HG03558 (cell line): ENCODE results near the gene APP.

Source experiments
- ATAC-seq: cut with Tn5 transposase; IDR thresholded peaks from one replicate; pipeline ENCODE4 v1.9.1; 2021; ENCODE audit warnings: moderate number of reproducible peaks; ENCODE audit not compliant: unreplicated experiment; ENCODE audit errors: extremely low read depth

APP gene

DNA sequence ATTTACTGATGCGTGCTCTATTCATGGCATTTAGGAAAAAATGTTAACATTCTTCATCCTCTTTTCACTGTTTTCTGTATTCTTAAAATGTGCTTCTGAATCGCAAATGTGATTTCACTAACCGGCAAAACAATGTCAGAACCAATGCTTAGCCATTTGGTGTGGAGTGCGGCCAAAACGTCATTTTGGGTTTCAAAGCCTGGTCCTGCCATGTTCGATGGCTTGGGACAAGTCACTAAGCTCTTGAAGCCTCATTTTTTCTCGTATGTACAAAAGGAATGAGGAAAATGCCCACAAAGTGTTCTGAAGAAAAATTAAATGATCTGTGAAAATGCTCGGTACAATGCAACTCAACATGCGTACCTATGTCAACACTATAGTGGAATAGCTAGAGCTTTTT, 175.3 kb downstream of the APP start:
- no peak for ATAC-seq

DNA sequence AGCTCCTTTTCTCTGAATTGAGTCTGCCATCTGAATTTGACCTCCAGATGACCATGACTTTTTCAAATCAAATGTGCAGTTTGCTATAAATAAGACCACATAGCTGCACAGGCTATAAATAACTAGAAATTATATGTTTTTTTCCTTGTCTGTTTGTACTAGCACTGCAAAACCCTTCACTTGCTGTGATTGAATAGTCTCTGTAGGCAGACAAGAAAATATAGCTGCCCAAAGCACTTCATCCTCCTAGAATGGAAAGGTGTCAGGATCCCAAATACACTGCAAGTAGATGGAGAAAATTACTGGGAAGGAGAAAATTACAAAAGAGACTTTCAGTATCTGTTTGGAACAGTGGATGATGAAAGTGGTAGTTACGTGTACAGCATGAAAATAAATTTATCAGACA, 175.8 kb downstream of the APP start:
- ATAC-seq: no peak

DNA sequence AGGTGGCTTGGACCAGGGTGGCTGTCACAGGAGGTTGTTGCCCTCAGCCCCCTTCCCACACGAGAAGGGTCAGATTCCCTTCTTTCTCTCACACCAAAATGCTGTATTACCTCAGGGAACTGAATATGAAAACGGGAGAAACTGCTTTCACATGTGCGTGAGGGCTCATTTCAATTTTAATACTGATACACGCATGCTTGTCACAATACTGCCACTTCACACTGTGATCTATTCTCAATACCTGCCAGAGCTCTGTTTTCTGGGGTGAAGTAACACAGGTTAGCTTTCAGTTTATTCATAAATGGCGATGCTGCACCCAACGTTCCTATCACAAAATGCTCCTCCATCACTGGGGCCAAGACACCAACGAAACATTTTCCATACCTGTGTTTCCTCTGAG, 181.8 kb downstream of the APP start:
- ATAC-seq: no peak

DNA sequence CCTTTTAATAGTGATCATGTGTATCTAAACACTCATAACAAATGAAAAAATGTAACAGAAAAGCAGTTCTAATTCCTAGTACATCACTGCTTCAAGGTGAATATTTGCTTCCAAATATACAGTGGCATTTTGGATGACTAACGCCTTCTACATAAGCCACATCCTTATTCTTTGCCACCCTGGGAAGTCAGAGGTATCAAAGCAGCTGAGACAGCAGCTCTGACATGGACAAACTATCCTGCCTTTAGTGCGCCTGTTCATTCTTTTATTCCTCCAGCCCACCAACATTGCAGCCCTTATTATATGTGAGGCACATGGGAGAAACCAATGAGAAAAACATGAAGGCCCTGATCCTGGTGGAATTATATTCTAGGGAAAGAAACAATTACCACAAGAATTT, 183.0 kb downstream of the APP start:
- ATAC-seq: no peak

DNA sequence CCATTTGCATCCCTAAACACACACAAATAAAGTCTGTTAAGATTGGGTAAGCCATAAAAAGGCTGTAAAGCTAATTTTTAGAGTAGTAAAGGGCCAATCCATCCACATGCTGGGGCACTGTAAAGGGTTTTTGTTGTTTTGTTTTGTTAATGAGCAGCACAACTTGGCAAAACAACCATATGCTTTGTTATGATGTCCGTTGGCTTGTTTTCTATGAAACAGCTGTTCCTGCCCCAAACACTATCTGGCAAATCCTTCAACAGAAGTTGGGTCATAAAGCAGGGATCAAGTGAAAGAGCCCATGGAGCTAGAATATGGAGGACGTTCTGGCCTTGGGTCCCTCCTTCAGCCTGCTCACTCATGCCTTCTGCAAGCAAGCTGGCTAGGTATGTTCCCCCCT, 183.6 kb downstream of the APP start:
- no peak for ATAC-seq

DNA sequence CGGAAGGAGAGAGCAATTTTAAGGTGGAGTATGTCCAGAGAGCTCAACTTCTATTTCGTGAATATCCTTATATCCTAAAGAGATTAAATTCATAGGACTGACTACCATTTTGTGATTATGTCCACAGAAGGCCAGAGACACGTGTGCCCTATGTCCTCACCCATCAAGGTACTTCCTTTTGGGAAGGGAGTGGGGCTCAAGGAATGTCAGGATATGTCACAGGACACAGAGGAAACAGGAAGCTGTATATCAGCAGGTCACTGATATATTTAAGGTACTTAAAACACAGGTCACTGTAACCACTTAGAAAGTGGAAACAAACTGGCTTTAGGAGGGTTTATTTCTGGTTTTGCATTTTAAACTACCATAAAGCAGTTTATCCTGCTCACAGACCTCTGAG, 184.6 kb downstream of the APP start:
- ATAC-seq: no peak

DNA sequence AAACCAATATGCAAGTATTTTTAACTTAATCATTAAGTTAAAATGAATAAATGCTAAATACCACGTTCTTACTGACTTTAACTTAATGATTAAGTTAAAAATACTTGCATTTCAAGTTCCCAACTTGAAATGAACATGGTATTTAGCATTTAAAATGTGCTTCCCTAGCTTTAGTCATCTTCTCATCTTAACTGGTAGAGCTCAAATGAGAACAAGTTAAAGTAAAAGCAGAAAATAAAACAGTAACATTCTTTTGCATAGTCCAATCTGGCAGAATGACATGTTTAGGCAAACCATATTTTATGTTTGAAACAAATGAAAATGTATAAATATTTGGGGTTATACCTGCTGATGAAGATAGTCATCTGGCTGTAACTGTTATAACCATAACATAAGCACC, 186.0 kb downstream of the APP start:
- no peak for ATAC-seq

DNA sequence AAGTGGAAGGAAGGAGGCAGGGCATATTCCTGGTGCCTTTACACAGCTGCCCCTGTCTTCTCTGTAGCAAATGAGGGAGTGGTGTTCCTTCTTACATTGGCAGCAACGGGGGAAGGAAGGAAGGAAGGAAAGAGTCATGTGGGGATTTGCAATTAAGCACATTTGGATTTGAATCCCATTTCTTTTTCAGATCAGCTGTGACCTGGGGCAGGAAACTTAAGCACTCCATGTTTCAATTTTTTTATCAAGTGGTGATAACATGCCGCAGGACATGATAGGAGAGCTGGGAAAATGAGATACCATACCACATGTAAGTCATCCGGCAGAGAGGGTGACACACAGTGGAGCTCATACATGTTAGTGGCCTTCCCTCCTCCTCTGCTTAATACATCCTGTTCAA, 186.8 kb downstream of the APP start:
- no peak for ATAC-seq

DNA sequence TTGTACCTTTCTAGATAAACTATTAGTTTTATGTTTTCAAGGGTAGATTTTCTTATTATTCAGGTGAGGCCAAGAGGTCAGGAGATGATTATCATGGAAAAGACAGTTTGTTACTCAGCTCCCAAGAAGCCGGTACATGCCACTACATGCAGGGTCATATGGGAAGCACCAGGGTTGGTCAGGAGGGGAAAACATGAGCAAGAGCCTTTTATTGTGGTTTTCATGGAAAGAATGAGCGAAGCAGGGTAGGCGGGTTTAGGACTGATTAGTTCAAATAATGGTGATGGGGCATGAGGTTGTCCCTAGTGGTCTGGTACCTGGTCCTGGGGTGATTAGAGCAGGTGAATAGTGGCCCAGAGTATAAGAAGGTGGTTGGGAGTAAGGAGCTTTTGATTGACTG, 189.9 kb downstream of the APP start:
- ATAC-seq: no peak

DNA sequence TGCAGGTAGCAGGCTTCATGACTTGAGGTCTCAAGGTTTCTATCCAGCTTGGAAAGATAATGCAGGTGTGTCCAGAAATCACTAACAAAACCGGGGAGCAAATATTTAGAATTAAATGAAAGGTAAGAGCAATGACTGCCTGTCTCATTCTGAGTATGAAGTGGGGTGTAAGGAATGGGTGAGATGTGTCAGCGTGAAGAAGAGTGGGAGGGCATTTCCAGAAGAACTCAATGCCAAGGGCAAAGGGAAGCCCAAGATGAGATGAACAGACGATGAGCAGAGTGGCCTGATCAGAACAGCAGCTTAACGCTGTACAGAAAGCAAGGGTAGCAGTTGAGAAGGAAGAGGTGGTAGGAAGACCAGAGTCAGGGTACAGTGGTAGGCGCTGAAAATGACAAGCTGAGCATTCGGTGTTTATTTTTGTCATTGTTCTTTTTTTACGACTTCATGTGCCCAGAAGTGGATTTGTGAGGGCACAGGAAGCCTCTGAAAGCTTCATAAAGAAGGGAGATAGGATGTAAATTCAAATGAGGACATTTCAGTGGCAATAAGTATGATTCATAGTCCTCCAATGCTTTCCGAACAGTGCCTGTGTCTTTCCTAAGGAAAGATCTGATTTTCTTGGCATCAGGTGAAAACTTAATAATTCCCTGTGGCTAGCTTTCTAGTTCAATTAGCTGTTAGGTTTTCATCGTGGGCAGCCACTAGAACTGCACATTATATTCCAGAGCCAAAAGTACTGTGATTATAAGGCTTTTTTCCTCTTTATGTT, 190.5 kb downstream of the APP start:
- no peak for ATAC-seq

DNA sequence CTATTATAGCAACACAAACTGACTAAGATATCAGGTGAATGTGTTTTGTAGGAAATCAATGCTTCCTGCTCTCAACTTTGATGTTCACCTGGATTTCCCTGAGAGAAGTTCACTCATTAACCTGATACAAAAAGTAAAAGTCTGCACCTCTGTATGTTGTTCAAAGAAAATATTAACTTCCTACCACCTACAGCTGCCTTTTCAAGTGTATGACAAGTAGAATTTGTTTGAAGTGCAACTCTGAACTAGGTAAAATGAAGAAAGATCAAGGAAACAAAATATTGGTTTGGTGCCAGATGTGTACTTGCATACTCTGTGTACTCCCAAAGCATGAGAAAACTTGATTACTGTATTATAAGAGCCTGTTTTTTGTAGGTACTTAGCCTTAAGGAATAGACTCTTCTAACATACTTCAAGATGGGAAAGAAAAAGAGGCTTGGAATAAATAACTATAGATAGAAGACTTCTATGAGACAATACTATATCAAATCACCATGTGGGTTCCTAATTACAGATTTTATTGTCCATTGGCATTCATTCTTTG, 193.4 kb downstream of the APP start:
- ATAC-seq: no peak

DNA sequence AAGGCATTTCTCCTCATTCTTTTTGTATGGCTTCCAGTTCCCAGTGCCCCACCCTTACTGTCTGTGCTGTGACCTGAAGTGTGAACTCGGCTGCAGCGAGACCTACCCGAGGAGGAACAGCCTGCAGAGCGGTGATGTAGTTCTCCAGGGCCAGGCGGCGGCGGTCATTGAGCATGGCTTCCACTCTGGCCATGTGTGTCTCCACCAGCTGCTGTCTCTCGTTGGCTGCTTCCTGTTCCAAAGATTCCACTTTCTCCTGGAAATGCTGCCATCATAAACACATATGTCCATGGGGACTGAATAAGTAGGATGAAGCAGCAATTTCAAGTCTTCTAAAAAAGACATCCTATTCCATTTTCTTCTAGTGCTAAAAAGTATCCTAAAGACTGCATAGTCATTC, 195.6 kb downstream of the APP start:
- no peak for ATAC-seq

DNA sequence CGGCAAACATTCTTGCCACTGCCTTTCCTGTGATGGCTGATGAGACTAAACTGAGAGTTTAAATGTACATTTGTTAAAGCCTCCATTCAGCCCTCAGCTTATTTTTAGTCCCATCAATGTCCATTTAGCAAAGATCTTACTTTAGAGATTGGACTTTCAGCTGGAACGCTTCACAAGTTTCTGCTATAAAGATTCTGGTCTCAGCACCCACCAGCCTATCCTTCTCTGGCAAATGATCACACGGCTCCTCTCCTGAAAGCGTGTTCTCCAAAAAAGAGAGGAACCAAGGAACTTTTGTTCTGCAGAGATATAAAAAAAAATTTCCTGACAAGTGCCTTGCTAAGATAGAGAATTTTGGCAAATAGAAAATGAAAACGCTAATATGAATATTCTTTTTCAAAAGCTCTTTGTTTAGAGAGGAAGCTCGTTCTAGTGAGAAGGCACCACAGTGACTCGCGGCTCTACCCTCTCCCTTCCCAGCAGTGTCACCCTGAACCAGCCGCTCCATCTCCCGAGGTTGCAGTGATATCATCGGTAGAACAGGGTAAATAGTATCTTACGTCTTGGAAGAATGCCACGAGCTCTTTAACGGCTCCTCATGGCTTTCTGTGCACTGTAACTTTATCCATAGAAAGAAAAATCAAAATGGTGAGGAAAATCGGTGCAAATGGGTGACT, 200.2 kb downstream of the APP start:
- ATAC-seq: no peak

DNA sequence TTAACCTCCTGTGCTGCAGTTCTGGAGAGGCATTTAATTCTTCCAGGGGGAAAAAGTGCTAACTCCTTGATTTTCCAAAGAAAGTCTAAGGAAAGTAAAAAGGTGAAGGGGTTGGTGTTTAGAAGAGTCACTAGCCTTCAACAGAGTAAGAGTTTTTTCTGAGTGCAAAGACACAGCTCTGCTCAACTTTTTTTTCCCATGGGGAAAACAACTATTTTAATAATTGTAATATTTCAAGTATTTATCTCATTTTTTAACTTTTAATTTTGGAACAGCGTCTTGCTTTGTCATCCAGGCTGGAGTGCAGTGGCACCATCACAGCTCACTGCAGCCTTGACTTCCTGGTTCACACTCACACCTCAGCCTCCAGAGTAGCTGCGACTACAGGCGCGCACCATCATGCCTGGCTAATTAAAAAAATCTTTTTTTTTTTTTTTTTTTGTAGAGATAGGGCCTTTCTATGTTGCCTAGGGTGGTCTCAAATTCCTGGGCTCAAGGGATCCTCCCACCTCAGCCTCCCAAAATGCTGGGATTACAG, 202.6 kb downstream of the APP start:
- ATAC-seq: peak; percentile 15

DNA sequence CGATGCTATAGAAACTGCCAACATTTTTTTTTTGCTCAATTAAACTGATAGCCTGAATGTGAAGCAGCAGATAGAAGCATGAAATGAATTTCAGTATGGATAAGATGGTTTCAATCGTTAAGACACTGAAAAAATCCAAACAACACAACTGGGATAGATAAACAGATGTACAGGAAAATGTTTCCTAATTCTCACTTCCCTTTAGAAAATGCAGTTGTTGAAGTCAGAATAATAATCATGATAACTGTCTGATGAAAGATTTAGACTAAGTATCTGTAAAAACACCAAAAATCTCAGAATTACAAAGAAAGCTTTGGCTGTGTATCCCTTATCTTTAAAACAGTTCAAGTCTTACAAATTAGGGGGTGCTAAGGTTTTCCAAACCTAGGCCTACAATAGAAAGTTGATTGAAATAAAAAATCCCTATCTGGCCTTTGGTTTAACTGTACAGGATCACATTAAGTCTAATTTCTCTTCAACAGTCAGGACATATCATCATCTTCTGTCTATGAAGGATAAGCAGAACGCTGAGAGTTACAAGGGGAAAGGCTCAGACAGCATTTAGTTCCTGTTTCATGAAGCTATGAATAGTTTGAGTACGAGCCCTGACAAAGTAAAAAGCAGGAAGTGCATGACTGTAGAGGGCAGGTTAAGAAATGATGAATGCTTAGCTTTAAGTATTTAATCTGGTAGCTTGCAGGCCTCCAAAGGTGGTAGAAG, 203.2 kb downstream of the APP start:
- ATAC-seq: peak; percentile 96

DNA sequence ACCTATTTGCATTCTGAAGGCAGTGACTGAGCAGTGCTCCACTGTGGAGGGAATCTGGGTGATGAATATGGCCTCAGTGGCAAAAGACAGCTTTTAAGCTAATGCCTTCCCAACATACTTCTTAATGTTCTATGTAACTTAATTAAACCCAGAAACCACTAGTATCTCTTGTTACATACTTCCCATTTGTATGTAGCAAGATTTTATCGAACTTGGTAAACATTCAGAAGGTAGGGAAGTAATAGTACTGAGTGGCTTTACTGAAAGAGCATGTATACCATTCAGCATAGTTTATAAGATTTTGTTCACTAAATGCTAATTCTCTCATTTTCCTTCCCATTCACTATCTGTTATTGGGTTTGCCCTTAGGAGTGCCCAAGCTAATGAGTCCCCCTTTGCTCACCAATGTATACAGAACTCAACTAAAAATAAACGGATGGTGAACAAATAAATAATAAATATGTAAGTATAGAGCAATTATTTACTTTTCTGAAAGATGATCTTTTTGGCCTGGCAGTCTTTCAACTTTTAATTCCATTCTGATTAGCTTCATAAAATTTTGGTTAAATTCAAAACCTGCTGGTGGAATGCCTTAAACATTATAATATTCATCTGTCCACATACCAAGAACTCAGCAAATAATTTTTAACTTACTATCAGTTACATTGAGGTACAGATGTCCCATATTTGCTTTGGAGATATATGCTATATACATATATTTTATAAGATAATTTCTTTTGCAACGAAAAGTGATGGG, 204.4 kb downstream of the APP start:
- ATAC-seq: no peak

DNA sequence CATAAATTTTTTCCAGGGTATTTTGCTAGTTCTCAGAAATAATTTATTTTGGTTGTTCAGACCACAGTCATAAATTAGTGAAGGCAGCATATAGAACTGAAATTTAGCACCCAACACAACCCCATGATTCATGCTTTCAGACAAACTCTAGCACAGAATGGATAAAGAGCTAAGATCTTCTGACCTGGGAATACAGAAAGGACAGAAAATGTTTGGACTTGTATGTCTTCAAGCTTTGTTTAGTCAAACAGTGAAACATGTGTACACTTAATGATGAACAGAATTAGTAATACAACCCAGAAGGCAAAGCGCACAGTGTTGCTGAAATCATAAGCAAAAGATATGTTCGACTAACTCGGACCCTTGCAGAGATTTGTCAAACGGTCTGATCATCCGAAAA, 205.6 kb downstream of the APP start:
- ATAC-seq: no peak

DNA sequence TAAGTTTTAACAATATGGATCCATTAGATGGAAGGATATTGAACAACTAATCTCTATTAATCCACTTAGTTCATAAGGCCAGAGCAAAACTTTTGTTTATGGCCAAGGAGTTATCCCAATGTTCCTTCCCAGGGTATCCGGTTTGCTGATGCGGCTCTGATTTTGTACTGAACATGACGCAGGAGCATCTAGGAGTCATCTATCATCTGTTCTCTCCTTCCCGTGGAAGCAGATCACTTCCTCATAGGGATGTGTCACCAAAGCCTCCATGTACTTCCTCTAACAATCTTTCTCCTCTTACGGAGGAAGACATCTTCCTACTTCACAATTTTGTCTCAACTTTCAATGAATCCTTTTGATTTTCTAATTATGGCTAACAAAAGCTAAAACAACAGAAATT, 206.6 kb downstream of the APP start:
- ATAC-seq: no peak

DNA sequence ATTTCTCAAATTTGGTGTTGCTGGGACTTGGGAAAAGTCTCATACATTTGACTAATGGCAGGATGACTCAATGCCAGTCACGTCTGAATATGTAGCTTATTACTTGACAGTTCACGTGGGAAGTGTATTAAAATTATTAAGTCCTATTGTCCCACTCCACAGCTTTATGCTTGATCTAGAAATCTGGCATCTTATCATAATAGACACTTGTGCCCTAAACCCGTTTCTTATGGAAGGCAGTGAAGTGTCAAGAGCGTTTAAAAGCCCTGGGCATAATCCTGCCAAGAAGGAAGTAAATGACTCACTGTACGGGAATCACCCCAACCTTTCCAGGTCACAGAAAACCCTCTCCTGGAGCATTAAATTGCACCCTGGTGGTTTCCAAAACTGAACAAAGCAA, 207.4 kb downstream of the APP start:
- ATAC-seq: no peak

DNA sequence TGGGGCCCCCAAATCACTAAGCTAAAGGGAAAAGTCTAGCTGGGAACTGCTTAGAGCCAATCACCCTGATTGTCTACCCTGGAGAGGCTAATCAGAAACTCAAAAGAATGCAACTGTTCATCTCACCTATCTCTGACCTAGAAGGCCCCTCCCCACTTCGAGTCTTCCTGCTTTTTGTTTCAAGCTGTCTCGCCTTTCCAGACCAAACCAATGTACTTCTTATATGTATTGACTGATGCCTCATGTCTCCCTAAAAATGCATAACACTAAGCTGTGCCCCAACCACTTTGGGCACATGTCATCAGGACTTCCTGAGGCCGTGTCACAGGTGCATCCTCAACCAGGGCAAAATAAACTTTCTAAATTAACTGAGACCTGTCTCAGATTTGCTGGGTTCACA, 209.5 kb downstream of the APP start:
- no peak for ATAC-seq
